ENCODE measurements around the gene NCK2. TPM values are rescaled to one million over a fixed set of nuclear protein-coding genes. Genes with fewer than 3 reads are reported as not detected.

Gene NCK2
- total RNA-seq = 50.5 TPM

DNA sequence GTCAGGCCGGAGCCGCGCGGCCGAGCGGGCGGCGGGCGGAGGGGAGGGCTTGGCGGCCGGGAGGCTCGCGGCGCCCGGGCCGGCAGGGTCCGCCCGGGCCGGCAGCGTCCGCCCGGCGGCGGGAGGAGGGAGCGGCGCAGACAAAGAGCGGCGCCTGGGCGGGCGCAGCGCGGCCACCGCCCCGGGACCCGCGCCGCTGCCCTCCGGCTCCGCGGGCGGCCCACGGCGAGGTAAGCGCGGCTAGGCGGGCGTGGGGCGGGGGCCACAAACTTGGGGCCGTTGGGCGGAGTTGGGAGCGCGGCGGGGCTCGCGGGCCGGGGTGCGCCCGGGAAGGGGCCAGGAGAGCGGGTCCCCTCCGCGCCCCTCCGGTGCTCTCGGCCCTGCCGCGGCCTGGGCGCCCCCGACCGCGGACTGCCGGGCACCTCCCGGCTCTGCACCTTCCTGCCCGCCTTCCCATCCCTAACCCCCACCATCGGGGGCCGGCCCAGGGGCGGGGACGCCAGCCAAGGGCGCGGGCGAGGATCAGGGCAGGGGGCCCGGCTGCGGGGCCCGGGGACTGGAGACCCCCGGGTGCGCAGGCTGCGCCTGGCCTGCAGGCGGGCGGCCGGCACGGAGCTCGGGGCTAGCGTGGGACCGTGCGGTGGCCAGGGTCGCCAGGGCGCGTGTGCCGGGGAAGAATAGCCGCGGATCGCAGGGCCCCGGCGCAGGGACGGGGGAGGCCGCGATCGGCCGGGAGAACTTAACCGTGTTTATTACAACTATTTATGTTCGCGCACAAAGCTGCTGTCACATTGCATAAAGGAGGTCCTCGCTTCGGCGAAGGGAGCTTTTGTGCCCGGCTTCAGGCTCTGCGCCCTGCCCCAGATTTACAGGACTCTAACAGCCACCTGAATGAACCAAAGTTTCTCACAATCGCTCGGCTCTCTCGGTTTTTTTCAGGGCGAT, at the start of gene NCK2:
Gene NCK2 (plus strand): TSS at position 4 of the 945 bp plus-strand sequence. CDS start 110,152 bp downstream, outside the sequence.

Measured in diencephalon (tissue), 1 donor.